ENCODE data around the gene PARP11. TPM values are rescaled to one million over a fixed set of nuclear protein-coding genes. Genes with fewer than 3 reads are reported as not detected.
"Not testable (repeated sequence)": the region's sequence is repeated elsewhere in the genome, so short reads cannot be mapped to it uniquely, and the experiment has no call there.

Gene PARP11
- total RNA-seq, 2 experiments from 2014 or later, result 13.4 TPM

DNA sequence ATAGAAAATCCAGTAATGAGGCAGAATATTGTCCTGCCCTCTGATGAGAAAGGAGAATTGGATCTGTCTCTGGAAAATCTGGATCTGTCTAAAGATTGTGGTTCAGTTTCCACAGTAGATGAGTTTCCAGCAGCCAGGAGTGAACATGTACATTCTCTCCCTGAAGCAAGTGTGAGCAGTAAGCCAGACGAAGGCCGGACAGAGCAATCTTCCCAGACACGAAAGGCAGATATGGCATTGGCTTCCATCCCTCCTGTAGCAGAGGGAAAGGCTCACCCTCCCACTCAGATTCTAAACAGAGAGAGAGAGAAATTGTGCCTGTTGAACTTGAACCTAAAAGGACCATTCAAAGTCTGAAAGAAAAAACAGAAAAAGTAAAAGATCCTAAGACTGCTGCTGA, 31.4 kb downstream of the PARP11 start:
- peak overlapping the region; percentile 16 for H3K27ac Mint-ChIP-seq

DNA sequence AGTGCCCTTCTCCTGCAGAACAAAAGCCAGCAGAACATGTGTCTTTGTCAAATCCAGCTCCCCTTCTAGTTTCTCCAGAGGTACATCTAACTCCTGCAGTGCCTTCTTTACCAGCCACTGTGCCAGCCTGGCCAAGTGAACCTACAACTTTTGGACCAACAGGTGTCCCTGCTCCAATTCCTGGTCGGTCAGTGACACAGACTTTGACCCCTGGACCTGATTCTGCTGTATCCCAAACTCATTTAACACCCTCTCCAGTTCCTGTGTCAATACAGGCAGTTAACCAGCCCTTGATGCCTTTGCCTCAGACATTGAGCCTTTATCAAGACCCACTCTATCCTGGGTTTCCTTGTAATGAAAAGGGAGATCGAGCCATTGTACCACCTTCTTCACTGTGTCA, 32.4 kb downstream of the PARP11 start:
- H3K4me3 Mint-ChIP-seq; H3K27me3 ChIP-seq (ENCODE audit: control insufficient read depth in 1 of 2, insufficient read depth in 2 of 2, low read length in 2 of 2); H3K4me3 ChIP-seq (ENCODE audit: low read length); H3K27ac Mint-ChIP-seq; H3K9me3 Mint-ChIP-seq; H3K27ac ChIP-seq (ENCODE audit: low read depth in 1 of 2, low read length in 2 of 2); H3K36me3 ChIP-seq (ENCODE audit: insufficient read depth, low read length); intact Hi-C loops (cut with DNase I, micrococcal nuclease); DNase-seq; ATAC-seq (ENCODE audit: poor library complexity); POLR2A ChIA-PET; H3K4me1 ChIP-seq (ENCODE audit: insufficient read depth, low read length); H3K27me3 Mint-ChIP-seq; H3K9me3 ChIP-seq (ENCODE audit: control insufficient read depth in 1 of 2, insufficient read depth in 1 of 2, low read length in 2 of 2); CTCF ChIA-PET: not testable (repeated sequence)
- peaks cover 86% of the 10 kb centered on the region for H3K36me3 Mint-ChIP-seq (ENCODE audit: low read depth)
- H3K4me1 Mint-ChIP-seq (ENCODE audit: low read depth), result peaks cover 71% of the 10 kb centered on the region

More for the DNA sequence above, 31.4 kb downstream of the PARP11 start:
- TF ChIP-seq, protein P1, sequence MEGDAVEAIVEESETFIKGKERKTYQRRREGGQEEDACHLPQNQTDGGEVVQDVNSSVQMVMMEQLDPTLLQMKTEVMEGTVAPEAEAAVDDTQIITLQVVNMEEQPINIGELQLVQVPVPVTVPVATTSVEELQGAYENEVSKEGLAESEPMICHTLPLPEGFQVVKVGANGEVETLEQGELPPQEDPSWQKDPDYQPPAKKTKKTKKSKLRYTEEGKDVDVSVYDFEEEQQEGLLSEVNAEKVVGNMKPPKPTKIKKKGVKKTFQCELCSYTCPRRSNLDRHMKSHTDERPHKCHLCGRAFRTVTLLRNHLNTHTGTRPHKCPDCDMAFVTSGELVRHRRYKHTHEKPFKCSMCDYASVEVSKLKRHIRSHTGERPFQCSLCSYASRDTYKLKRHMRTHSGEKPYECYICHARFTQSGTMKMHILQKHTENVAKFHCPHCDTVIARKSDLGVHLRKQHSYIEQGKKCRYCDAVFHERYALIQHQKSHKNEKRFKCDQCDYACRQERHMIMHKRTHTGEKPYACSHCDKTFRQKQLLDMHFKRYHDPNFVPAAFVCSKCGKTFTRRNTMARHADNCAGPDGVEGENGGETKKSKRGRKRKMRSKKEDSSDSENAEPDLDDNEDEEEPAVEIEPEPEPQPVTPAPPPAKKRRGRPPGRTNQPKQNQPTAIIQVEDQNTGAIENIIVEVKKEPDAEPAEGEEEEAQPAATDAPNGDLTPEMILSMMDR (IDR thresholded peaks at IDR 0.05), result no peak
- POLR2A ChIA-PET, result no interaction called here
- no peak for ATAC-seq (ENCODE audit: poor library complexity)
- Mint-ChIP-seq H3K4me1 (ENCODE audit: low read depth) (peaks cover 62% of the 10 kb centered on the region), H3K9me3 (no peaks in the 10 kb centered on the region), H3K4me3 (no peak overlapping the region), H3K27me3 (no peaks in the 10 kb centered on the region), H3K36me3 (ENCODE audit: low read depth) (peaks cover 83% of the 10 kb centered on the region)
- peaks cover 7% of the 10 kb centered on the region for H3K36me3 ChIP-seq (ENCODE audit: insufficient read depth, low read length)
- no peak overlapping the region for H3K4me3 ChIP-seq (ENCODE audit: low read length)
- CTCF ChIA-PET, result no interaction called here
- no peaks in the 10 kb centered on the region for H3K4me1 ChIP-seq (ENCODE audit: insufficient read depth, low read length)
- no peak overlapping the region for H3K27ac ChIP-seq (ENCODE audit: low read depth in 1 of 2, low read length in 2 of 2)
- H3K27me3 ChIP-seq (ENCODE audit: control insufficient read depth in 1 of 2, insufficient read depth in 2 of 2, low read length in 2 of 2), result no peaks in the 10 kb centered on the region
- H3K9me3 ChIP-seq (ENCODE audit: control insufficient read depth in 1 of 2, insufficient read depth in 1 of 2, low read length in 2 of 2), result peaks cover 0 to 5% of the 10 kb centered on the region in 2 experiments
- intact Hi-C loops (cut with DNase I, micrococcal nuclease), result no loop called here
- no peak for DNase-seq

DNA sequence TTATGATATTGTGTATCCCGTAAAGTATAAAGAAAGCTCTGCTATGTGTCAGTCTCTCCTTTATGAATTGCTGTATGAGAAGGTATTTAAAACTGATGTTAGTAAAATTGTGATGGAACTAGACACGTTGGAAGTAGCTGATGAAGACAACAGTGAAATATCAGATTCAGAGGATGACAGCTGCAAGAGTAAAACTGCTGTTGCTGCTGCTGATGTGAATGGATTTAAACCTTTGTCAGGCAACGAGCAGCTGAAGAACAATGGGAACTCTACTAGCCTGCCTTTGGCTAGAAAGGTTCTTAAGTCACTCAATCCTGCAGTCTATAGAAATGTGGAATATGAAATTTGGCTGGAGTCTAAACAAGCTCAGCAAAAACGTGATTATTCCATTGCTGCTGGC, 33.5 kb downstream of the PARP11 start:
- peaks cover 71% of the 10 kb centered on the region for H3K4me1 Mint-ChIP-seq (ENCODE audit: low read depth)
- H3K4me1 ChIP-seq (ENCODE audit: insufficient read depth, low read length); H3K36me3 ChIP-seq (ENCODE audit: insufficient read depth, low read length); intact Hi-C loops (cut with DNase I, micrococcal nuclease); H3K27ac Mint-ChIP-seq; ATAC-seq (ENCODE audit: poor library complexity); DNase-seq; POLR2A ChIA-PET; H3K27me3 Mint-ChIP-seq; H3K9me3 ChIP-seq (ENCODE audit: control insufficient read depth in 1 of 2, insufficient read depth in 1 of 2, low read length in 2 of 2); H3K27me3 ChIP-seq (ENCODE audit: control insufficient read depth in 1 of 2, insufficient read depth in 2 of 2, low read length in 2 of 2); H3K4me3 ChIP-seq (ENCODE audit: low read length); H3K27ac ChIP-seq (ENCODE audit: low read depth in 1 of 2, low read length in 2 of 2); H3K9me3 Mint-ChIP-seq: not testable (repeated sequence)
- H3K36me3 Mint-ChIP-seq (ENCODE audit: low read depth), result peaks cover 80% of the 10 kb centered on the region
- peak overlapping the region; percentile 73 for H3K4me3 Mint-ChIP-seq
- CTCF ChIA-PET, result interaction anchor here (0.9 kb wide), 1 partner anchor 437 kb away, joined by 3 read pairs; no protein-coding TSS in a partner anchor

DNA sequence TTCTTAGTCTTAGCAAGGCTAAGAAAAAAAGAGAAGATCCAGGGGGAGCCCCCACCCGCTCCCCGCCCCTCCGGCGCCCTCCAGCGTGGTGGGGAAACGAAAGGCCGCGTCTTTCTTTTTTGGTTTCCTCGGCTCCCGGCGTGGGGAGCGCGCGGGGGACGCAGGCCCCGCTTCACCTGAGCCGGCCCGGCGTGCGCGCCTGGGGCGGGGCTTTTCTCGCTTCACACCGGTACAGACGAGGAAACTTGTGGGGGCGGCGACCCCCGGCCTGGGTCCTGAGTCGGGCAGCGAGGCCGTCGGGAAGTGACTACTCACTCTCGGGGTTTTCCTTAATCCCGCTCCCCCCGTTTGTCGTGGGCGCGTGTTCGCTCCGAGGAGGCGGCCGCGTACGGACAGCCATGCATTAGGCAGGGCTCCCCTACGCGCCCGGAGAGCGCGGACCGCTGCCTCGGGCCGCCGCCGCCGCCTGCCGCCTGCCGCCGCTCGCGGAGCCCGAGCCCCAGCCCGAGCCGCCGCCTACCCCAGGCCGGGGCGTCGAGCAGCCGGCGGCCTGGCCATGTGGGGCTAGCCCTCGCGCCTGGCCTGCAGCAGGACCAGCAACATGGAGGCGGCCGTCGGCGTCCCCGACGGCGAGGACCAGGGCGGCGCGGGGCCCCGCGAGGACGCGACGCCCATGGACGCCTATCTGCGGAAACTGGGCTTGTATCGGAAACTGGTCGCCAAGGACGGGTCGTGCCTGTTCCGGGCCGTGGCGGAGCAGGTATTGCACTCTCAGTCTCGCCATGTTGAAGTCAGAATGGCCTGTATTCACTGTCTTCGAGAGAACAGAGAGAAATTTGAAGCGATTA, 34.3 kb downstream of the PARP11 start:
- Mint-ChIP-seq H3K27ac (peak overlapping the region; percentile 81), H3K4me3 (peak overlapping the region; percentile 86), H3K4me1 (ENCODE audit: low read depth) (peaks cover 70% of the 10 kb centered on the region), H3K36me3 (ENCODE audit: low read depth) (peaks cover 72% of the 10 kb centered on the region)
- H3K36me3 ChIP-seq (ENCODE audit: insufficient read depth, low read length); intact Hi-C loops (cut with DNase I, micrococcal nuclease); H3K27me3 Mint-ChIP-seq; H3K27me3 ChIP-seq (ENCODE audit: control insufficient read depth in 1 of 2, insufficient read depth in 2 of 2, low read length in 2 of 2); H3K27ac ChIP-seq (ENCODE audit: low read depth in 1 of 2, low read length in 2 of 2); POLR2A ChIA-PET; CTCF ChIA-PET; H3K4me1 ChIP-seq (ENCODE audit: insufficient read depth, low read length); H3K9me3 Mint-ChIP-seq; H3K9me3 ChIP-seq (ENCODE audit: control insufficient read depth in 1 of 2, insufficient read depth in 1 of 2, low read length in 2 of 2): not testable (repeated sequence)
- DNase-seq, result peak in 8 of 14 experiments; percentile 1 to 43 (median 22)
- peak; percentile 65 for ATAC-seq (ENCODE audit: poor library complexity)
- H3K4me3 ChIP-seq (ENCODE audit: low read length), result peak overlapping the region; percentile 14
